H9 (cell line): ENCODE data around the gene LYPLA2. TPM values are rescaled to one million over a fixed set of nuclear protein-coding genes. Genes with fewer than 3 reads are reported as not detected.

Experiments used
- DNase-seq: peaks from one replicate; pipeline ENCODE4 v3.0.0-alpha.2; 2017
- H2AFZ ChIP-seq: one replicate; pipeline ENCODE4 v1.6.1; 2013; ENCODE audit warnings: mild to moderate bottlenecking, low read length, control low read depth, moderate library complexity
- H2AK5ac ChIP-seq: 2 replicates; pipeline ENCODE4 v1.6.1; 2013; ENCODE audit warnings: low read length, control low read depth, mixed read lengths; ENCODE audit not compliant: insufficient read length
- H2BK120ac ChIP-seq: one replicate; pipeline ENCODE4 v1.6.1; 2013; ENCODE audit warnings: low read depth, mild to moderate bottlenecking, low read length, control low read depth, inconsistent platforms; ENCODE audit not compliant: poor library complexity, severe bottlenecking
- H2BK12ac ChIP-seq: 2 replicates; pipeline ENCODE4 v1.6.1; 2013; ENCODE audit warnings: low read length, control low read depth, mixed read lengths, low read depth; ENCODE audit not compliant: insufficient read length
- H2BK15ac ChIP-seq: 2 replicates; pipeline ENCODE4 v1.6.1; 2013; ENCODE audit warnings: low read depth, low read length, control low read depth
- H2BK20ac ChIP-seq: one replicate; pipeline ENCODE4 v1.6.1; 2013; ENCODE audit warnings: low read depth, mild to moderate bottlenecking, low read length, control low read depth, inconsistent platforms; ENCODE audit not compliant: poor library complexity, severe bottlenecking
- H2BK5ac ChIP-seq: 2 replicates; pipeline ENCODE4 v1.6.1; 2013; ENCODE audit warnings: low read length, control low read depth, mixed read lengths; ENCODE audit not compliant: insufficient read length
- H3K14ac ChIP-seq: 2 replicates; pipeline ENCODE4 v1.6.1; 2013; ENCODE audit warnings: low read length, control low read depth; ENCODE audit not compliant: insufficient read depth
- H3K18ac ChIP-seq: 2 replicates; pipeline ENCODE4 v1.6.1; 2013; ENCODE audit warnings: low read depth, mild to moderate bottlenecking, mixed read lengths, low read length, control low read depth; ENCODE audit not compliant: insufficient read length
- H3K23ac ChIP-seq: 2 replicates; pipeline ENCODE4 v1.6.1; 2013; ENCODE audit warnings: low read length, control low read depth, mixed read lengths, low read depth; ENCODE audit not compliant: insufficient read length
- H3K23me2 ChIP-seq: 2 replicates; pipeline ENCODE4 v1.6.1; 2013; ENCODE audit warnings: low read depth, mild to moderate bottlenecking, mixed read lengths, low read length, control low read depth; ENCODE audit not compliant: insufficient read length, poor library complexity, severe bottlenecking
- H3K27ac ChIP-seq: 2 replicates; pipeline ENCODE4 v1.5.1; 2013; ENCODE audit warnings: low read length, control low read depth, mixed read lengths, low read depth; ENCODE audit not compliant: insufficient read length
- H3K27me3 ChIP-seq: 2 replicates; pipeline ENCODE4 v1.6.1; 2013; ENCODE audit warnings: low read length, control low read depth, inconsistent platforms; ENCODE audit not compliant: insufficient read depth
- H3K4ac ChIP-seq: 2 replicates; pipeline ENCODE4 v1.6.1; 2013; ENCODE audit warnings: low read depth, mild to moderate bottlenecking, control low read depth, inconsistent platforms, low read length, moderate library complexity
- H3K4me1 ChIP-seq: 2 replicates; pipeline ENCODE4 v1.6.1; 2013; ENCODE audit warnings: low read length, control low read depth, inconsistent platforms; ENCODE audit not compliant: insufficient read depth
- H3K4me2 ChIP-seq: 2 replicates; pipeline ENCODE4 v1.6.1; 2013; ENCODE audit warnings: low read length, control low read depth, mixed read lengths; ENCODE audit not compliant: insufficient read length, insufficient read depth
- H3K56ac ChIP-seq: 2 replicates; pipeline ENCODE4 v1.6.1; 2013; ENCODE audit warnings: low read depth, mild to moderate bottlenecking, mixed read lengths, low read length, control low read depth; ENCODE audit not compliant: insufficient read length
- H3K79me1 ChIP-seq: 2 replicates; pipeline ENCODE4 v1.6.1; 2013; ENCODE audit warnings: low read depth, mild to moderate bottlenecking, moderate library complexity, low read length, control low read depth, inconsistent platforms; ENCODE audit not compliant: insufficient read depth, poor library complexity, severe bottlenecking
- H3K79me2 ChIP-seq: 2 replicates; pipeline ENCODE4 v1.6.1; 2013; ENCODE audit warnings: low read length, control low read depth, inconsistent platforms; ENCODE audit not compliant: insufficient read depth
- H3K9ac ChIP-seq: 2 replicates; pipeline ENCODE4 v1.6.1; 2013; ENCODE audit warnings: low read length, control low read depth, mixed read lengths; ENCODE audit not compliant: insufficient read length; ENCODE audit errors: extremely low read depth
- H3K9me3 ChIP-seq: one replicate; pipeline ENCODE4 v1.6.1; 2013; ENCODE audit warnings: low read depth, low read length, inconsistent platforms; ENCODE audit not compliant: control insufficient read depth
- H3T11ph ChIP-seq: one replicate; pipeline ENCODE4 v1.6.1; 2013; ENCODE audit warnings: mild to moderate bottlenecking, low read length, control low read depth, inconsistent platforms
- H4K20me1 ChIP-seq: one replicate; pipeline ENCODE4 v1.6.1; 2013; ENCODE audit not compliant: control insufficient read depth, insufficient read length, insufficient read depth
- H4K5ac ChIP-seq: 2 replicates; pipeline ENCODE4 v1.6.1; 2013; ENCODE audit warnings: low read depth, mild to moderate bottlenecking, mixed read lengths, low read length, control low read depth; ENCODE audit not compliant: insufficient read length
- H4K8ac ChIP-seq: replicated peaks from 2 replicates; pipeline ENCODE4 v1.6.1; 2013; ENCODE audit warnings: low read length, control low read depth, mixed read lengths, low read depth; ENCODE audit not compliant: insufficient read length
- H4K91ac ChIP-seq: 2 replicates; pipeline ENCODE4 v1.6.1; 2013; ENCODE audit warnings: low read depth, mild to moderate bottlenecking, moderate library complexity, mixed read lengths, low read length, control low read depth; ENCODE audit not compliant: insufficient read length
- H3K27ac Mint-ChIP-seq, 3 experiments: 2 replicates in 2 of 3; 3 replicates in 1 of 3; pipeline ENCODE4 v1.8.0; 2020 to 2021; ENCODE audit warnings: mixed read lengths in 3 of 3, mild to moderate bottlenecking in 1 of 3, moderate library complexity in 1 of 3
- H3K27me3 Mint-ChIP-seq: 2 replicates; pipeline ENCODE4 v1.8.0; 2021; ENCODE audit warnings: low read depth, mild to moderate bottlenecking, moderate library complexity, mixed read lengths
- H3K36me3 Mint-ChIP-seq, 3 experiments: 2 replicates in 2 of 3; 3 replicates in 1 of 3; pipeline ENCODE4 v1.8.0; 2020 to 2021; ENCODE audit warnings: low read depth in 3 of 3, mixed read lengths in 3 of 3; ENCODE audit not compliant: insufficient read depth in 1 of 3
- H3K4me1 Mint-ChIP-seq, 2 experiments: 2 replicates each; pipeline ENCODE4 v1.8.0; 2020; ENCODE audit warnings: mixed read lengths in 2 of 2
- H3K4me3 Mint-ChIP-seq, 2 experiments: 2 replicates in 1 of 2; 3 replicates in 1 of 2; pipeline ENCODE4 v1.8.0; 2020 to 2021; ENCODE audit warnings: mild to moderate bottlenecking in 2 of 2, mixed read lengths in 2 of 2, moderate library complexity in 1 of 2
- H3K9me3 Mint-ChIP-seq, 2 experiments: 2 replicates in 1 of 2; 3 replicates in 1 of 2; pipeline ENCODE4 v1.8.0; 2020; ENCODE audit warnings: mild to moderate bottlenecking in 2 of 2, mixed read lengths in 2 of 2, moderate library complexity in 1 of 2
- WGBS: extraction: QIAGEN DNeasy Blood & Tissue Kit; methylation state at CpG from one replicate; pipeline ENCODE4 v1.1.7; 2013; ENCODE audit warnings: missing lambda C conversion rate, low lambda C conversion rate, mixed read lengths; ENCODE audit not compliant: insufficient read length; ENCODE audit errors: extremely low coverage; 5-methylcytosine and 5-hydroxymethylcytosine counted together
- total RNA-seq: library from RNA; stranded (reverse); gene quantifications from 2 replicates; pipeline ENCODE4 v1.2.1, GENCODE V29; 2021
- TF ChIP-seq, protein P1 (sequence below): fragments of 200-600 bp; sonication (generic); conservative IDR thresholded peaks from 3 replicates; pipeline ENCODE4 v1.8.0; 2021; ENCODE audit warnings: antibody characterized with exemption, mild to moderate bottlenecking

Gene LYPLA2
- total RNA-seq, 1 experiment from 2014 or later, result 118 TPM

DNA sequence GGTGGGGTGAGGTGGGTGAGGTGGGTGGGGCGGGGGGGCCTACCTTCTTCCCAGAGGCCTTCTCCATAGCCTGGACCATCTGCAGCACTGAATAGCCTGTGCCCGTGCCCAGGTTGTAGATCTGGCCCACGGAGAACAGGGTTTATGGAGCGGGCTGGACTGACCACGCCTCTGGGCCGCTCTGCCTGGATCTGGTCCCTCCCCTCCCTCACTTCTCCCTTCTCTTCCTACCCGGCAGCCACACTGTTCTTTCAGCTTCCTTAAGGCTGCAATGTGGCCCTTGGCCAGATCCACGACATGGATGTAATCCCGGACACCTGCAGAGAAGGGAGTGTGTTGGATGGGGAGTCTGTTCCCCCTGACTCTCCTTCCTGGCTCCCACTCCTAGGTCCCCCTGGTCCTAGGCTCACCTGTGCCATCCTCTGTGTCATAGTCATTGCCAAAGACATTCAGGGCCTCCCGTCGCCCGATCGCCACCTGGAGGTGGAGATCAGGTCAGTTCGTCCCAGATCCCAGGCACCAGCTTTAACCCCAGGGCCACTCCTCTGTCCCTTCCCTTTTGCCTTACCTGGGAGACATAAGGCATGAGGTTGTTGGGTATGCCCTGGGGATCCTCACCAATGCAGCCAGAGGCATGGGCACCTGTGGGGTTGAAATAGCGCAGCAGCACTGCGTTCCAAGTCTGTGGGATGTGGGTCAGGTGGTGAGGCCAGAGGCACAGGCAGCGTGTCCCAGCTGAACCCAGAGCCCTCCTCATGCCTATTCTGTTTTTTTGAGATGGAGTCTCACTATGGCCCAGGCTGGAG, 5.7 kb downstream of the LYPLA2 start:
- Histone ChIP-seq H3K79me1 (peaks cover 8% of the 10 kb centered on the region), H2BK5ac (no peak overlapping the region), H3K9ac (no peak overlapping the region), H2AK5ac (no peak overlapping the region), H3K23ac (no peak overlapping the region), H3K4ac (no peak overlapping the region), H3T11ph (no peak overlapping the region), H2AFZ (no peak overlapping the region), H3K27me3 (no peaks in the 10 kb centered on the region), H3K27ac (no peak overlapping the region), H4K20me1 (no peaks in the 10 kb centered on the region), H4K91ac (no peak overlapping the region), H3K14ac (no peak overlapping the region; the same call in 1 of the 2 replicates), H2BK20ac (no peak overlapping the region), H3K4me2 (no peak overlapping the region), H3K4me1 (no peaks in the 10 kb centered on the region; the same call in 1 of the 2 replicates), H2BK12ac (no peak overlapping the region), H2BK120ac (no peak overlapping the region), H3K79me2 (peaks cover 6% of the 10 kb centered on the region; the same call in 1 of the 2 replicates), H3K56ac (no peak overlapping the region), H2BK15ac (no peak overlapping the region), H4K5ac (no peak overlapping the region), H3K23me2 (peaks cover 18% of the 10 kb centered on the region), H3K9me3 (no peaks in the 10 kb centered on the region), H3K18ac (no peak overlapping the region), H4K8ac (no peak overlapping the region)
- Mint-ChIP-seq H3K4me1 (peaks cover 9 to 19% of the 10 kb centered on the region in 2 experiments), H3K27me3 (peaks cover 3% of the 10 kb centered on the region), H3K27ac (no peak overlapping the region; a peak in 1 of 7 replicates), H3K36me3 (peaks cover 4 to 47% (median 28%) of the 10 kb centered on the region in 3 experiments; a peak in 6 of 7 replicates), H3K4me3 (no peak overlapping the region; a peak in 1 of 5 replicates), H3K9me3 (no peaks in the 10 kb centered on the region)
- WGBS, result no CpG with 5 or more reads among the region's 17 CpGs
- peak; percentile 61 for DNase-seq
- TF ChIP-seq, protein P1, sequence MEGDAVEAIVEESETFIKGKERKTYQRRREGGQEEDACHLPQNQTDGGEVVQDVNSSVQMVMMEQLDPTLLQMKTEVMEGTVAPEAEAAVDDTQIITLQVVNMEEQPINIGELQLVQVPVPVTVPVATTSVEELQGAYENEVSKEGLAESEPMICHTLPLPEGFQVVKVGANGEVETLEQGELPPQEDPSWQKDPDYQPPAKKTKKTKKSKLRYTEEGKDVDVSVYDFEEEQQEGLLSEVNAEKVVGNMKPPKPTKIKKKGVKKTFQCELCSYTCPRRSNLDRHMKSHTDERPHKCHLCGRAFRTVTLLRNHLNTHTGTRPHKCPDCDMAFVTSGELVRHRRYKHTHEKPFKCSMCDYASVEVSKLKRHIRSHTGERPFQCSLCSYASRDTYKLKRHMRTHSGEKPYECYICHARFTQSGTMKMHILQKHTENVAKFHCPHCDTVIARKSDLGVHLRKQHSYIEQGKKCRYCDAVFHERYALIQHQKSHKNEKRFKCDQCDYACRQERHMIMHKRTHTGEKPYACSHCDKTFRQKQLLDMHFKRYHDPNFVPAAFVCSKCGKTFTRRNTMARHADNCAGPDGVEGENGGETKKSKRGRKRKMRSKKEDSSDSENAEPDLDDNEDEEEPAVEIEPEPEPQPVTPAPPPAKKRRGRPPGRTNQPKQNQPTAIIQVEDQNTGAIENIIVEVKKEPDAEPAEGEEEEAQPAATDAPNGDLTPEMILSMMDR, result peak; percentile 52
